ENCODE measurements around the gene FBXO11. TPM values are rescaled to one million over a fixed set of nuclear protein-coding genes. Genes with fewer than 3 reads are reported as not detected.

The FBXO11 gene
- total RNA-seq, 4 donors from 2014 or later, result 21.5 to 31.8 (median 28.4) TPM

- no peak for ATAC-seq
- in situ Hi-C loops (cut with MboI; ENCODE audit: low sequenced_read_pairs in 4 of 4) (no loop called here), intact Hi-C loops (cut with DNase I; ENCODE audit: low total_unique reads) (no loop called here)
- Histone ChIP-seq H3K27ac (no peak overlapping the region), H3K27me3 (no peaks in the 10 kb centered on the region), H3K36me3 (no peaks in the 10 kb centered on the region), H3K4me3 (no peak overlapping the region), H3K9me3 (no peaks in the 10 kb centered on the region), H3K4me1 (peaks cover 20 to 44% of the 10 kb centered on the region in 2 donors)
- no peak for DNase-seq
- no peak for TF ChIP-seq CTCF (IDR thresholded peaks at IDR 0.05 in 4 of 5, conservative IDR thresholded peaks at IDR 0.05 in 1 of 5)
- no peak for TF ChIP-seq POLR2A (IDR thresholded peaks at IDR 0.05)
Observed at GRCh38 chr2:47849368-47849767, 56.9 kb downstream of the FBXO11 start.

GRCh38 chr2:47844162-47844561 lies 62.1 kb downstream of the FBXO11 start:
- TF ChIP-seq POLR2A (IDR thresholded peaks at IDR 0.05), result no peak
- no peak for TF ChIP-seq CTCF (IDR thresholded peaks at IDR 0.05 in 4 of 5, conservative IDR thresholded peaks at IDR 0.05 in 1 of 5)
- peaks cover 0 to 2% of the 10 kb centered on the region in 2 donors for H3K36me3 ChIP-seq
- peaks cover 9 to 14% of the 10 kb centered on the region in 2 donors for H3K4me1 ChIP-seq
- no peak overlapping the region for H3K27ac ChIP-seq
- intact Hi-C loops (cut with DNase I; ENCODE audit: low total_unique reads), result no loop called here
- H3K4me3 ChIP-seq, result no peak overlapping the region
- no peaks in the 10 kb centered on the region for H3K27me3 ChIP-seq
- H3K9me3 ChIP-seq, result no peaks in the 10 kb centered on the region
- DNase-seq (no peak), ATAC-seq (no peak)
- in situ Hi-C loops (cut with MboI; ENCODE audit: low sequenced_read_pairs in 4 of 4), result no loop called here

- intact Hi-C loops (cut with DNase I; ENCODE audit: low total_unique reads), result no loop called here
- ATAC-seq, result no peak
- Histone ChIP-seq H3K27me3 (no peaks in the 10 kb centered on the region), H3K36me3 (peaks cover 0 to 9% of the 10 kb centered on the region in 2 donors), H3K4me3 (no peak overlapping the region), H3K9me3 (no peaks in the 10 kb centered on the region), H3K4me1 (peaks cover 9 to 14% of the 10 kb centered on the region in 2 donors), H3K27ac (no peak overlapping the region)
- in situ Hi-C loops (cut with MboI; ENCODE audit: low sequenced_read_pairs in 4 of 4), result no loop called here
- TF ChIP-seq POLR2A (IDR thresholded peaks at IDR 0.05), result no peak
- TF ChIP-seq CTCF (IDR thresholded peaks at IDR 0.05 in 4 of 5, conservative IDR thresholded peaks at IDR 0.05 in 1 of 5), result no peak
- DNase-seq, result no peak
Observed at GRCh38 chr2:47843407-47843806, 62.9 kb downstream of the FBXO11 start.

- no peaks in the 10 kb centered on the region for H3K9me3 ChIP-seq
- TF ChIP-seq CTCF (IDR thresholded peaks at IDR 0.05 in 4 of 5, conservative IDR thresholded peaks at IDR 0.05 in 1 of 5), result no peak
- no peak for TF ChIP-seq POLR2A (IDR thresholded peaks at IDR 0.05)
- ATAC-seq (no peak), DNase-seq (no peak)
- H3K4me3 ChIP-seq, result no peak overlapping the region
- intact Hi-C loops (cut with DNase I; ENCODE audit: low total_unique reads), result no loop called here
- in situ Hi-C loops (cut with MboI; ENCODE audit: low sequenced_read_pairs in 4 of 4), result no loop called here
- H3K27ac ChIP-seq, result no peak overlapping the region
- H3K4me1 ChIP-seq, result peaks cover 9 to 14% of the 10 kb centered on the region in 2 donors
- H3K27me3 ChIP-seq, result no peaks in the 10 kb centered on the region
- H3K36me3 ChIP-seq, result peaks cover 0 to 15% of the 10 kb centered on the region in 2 donors
Observed at GRCh38 chr2:47842846-47843245, 63.5 kb downstream of the FBXO11 start.

- Histone ChIP-seq H3K27ac (no peak overlapping the region), H3K36me3 (peaks cover 0 to 55% of the 10 kb centered on the region in 2 donors), H3K4me1 (no peaks in the 10 kb centered on the region), H3K4me3 (no peak overlapping the region), H3K27me3 (no peaks in the 10 kb centered on the region), H3K9me3 (no peaks in the 10 kb centered on the region)
- no peak for ATAC-seq
- intact Hi-C loops (cut with DNase I; ENCODE audit: low total_unique reads) (no loop called here), in situ Hi-C loops (cut with MboI; ENCODE audit: low sequenced_read_pairs in 4 of 4) (no loop called here)
- no peak for DNase-seq
- TF ChIP-seq CTCF (IDR thresholded peaks at IDR 0.05 in 4 of 5, conservative IDR thresholded peaks at IDR 0.05 in 1 of 5) (no peak), POLR2A (IDR thresholded peaks at IDR 0.05) (no peak)
Observed at GRCh38 chr2:47838686-47839085, 67.6 kb downstream of the FBXO11 start.

All from gastrocnemius medialis (tissue), 4 donors.